Measurements from ENCODE around the gene FBLIM1.

Gene FBLIM1

DNA sequence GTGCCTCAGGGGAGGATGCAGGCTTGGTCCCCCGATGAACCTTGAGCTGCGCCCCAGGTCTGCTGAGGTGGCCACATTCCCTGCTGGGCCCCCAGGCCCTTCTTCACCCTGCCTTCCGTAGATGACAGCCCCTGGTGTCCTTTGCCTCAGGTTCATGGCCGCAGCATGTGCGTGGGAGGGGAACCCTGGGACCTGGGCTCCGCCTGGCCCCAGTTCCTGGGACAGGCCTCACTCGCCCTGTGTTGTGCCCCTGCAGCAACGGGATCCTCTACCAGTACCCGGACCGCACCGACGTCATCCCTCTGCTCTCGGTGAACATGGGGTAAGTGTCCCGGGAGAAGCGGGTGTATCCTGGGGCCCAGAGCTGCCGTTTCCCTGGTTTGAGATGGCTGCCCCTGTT, 27.7 kb upstream of the FBLIM1 start:
- DNase-seq (ENCODE audit: low read depth in 2 of 2), result no peak

DNA sequence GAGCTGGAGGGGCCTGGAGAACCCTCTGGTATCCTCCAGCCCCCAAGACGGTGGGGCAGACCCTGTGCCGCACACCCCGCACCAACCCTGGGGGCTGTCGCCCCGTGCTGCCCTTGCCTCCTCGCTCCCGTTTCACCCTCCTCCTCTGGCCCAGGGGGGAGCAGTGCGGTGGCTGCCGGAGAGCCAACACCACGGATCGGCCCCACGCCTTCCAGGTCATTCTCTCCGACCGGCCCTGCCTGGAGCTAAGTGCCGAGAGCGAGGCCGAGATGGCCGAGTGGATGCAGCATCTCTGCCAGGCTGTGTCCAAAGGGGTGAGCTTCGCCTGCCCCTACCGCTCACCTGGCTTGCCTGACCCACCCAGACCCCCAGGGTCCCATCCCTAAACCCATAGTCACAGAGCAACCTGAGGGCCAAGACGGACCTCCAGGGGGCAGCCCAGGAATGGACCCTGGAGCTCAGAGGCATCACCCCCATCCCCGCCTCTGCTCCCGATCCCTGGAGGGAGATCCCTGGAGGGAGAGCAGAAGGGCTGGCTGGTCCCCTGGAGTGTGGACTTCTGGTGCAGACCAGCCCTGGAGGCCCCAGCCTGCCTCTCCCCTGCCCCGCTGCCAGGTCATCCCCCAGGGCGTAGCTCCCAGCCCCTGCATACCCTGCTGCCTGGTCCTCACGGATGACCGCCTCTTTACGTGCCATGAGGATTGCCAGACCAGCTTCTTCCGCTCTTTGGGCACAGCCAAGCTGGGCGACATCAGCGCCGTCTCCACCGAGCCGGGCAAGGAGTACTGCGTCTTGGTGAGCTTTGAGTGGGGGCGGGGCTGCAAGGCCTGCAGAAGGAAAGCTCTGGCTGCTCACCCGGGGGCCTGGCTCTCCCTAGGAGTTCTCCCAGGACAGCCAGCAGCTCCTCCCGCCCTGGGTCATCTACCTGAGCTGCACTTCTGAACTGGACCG, 26.6 kb upstream of the FBLIM1 start:
- no peak for DNase-seq (ENCODE audit: low read depth in 2 of 2)

DNA sequence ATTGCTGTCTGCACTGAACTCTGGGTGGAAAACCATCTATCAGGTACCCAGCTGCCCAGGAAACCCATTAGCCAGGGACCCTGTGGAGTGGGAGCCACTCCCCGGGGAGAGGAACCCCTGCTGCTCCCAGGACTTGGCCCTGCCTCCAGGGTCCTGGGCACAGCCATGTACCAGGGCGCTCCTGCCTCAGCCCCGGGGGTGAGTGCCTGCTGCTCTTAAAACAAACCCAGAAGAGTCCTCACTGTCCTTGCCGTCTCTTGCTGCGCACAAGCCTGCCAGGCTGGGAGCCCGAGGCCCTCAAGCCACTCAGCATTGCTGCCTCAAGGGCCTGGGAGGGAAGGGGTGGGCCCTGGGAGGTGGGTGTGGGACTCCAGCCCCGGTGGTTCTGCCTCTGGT, 25.9 kb upstream of the FBLIM1 start:
- DNase-seq (ENCODE audit: low read depth in 2 of 2), result no peak

DNA sequence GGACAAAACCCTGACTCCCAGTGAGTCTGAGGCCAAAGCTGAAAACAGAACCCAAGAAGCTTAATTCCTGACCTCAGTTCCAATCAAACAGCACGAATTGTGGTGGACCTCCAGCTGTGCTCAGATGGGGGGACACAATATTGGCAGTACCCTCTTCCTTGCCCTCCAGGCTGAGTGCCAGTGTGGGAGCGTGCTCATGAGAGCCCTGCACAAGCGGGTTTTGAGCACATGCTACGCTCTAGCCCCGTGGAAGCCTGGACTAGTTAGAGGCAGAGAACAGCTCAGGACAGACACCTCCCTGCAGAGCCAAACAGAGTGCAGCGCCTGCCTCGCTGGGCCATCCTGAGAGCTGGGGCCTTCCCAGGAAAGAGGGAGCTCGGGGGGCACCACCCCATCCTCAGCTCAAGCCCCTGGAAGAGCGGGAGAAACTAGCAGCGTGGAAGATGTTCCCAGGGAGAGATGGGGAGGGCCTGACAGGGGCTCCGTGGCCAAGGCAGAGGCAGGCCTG, 25.3 kb upstream of the FBLIM1 start:
- no peak for DNase-seq (ENCODE audit: low read depth in 2 of 2)

DNA sequence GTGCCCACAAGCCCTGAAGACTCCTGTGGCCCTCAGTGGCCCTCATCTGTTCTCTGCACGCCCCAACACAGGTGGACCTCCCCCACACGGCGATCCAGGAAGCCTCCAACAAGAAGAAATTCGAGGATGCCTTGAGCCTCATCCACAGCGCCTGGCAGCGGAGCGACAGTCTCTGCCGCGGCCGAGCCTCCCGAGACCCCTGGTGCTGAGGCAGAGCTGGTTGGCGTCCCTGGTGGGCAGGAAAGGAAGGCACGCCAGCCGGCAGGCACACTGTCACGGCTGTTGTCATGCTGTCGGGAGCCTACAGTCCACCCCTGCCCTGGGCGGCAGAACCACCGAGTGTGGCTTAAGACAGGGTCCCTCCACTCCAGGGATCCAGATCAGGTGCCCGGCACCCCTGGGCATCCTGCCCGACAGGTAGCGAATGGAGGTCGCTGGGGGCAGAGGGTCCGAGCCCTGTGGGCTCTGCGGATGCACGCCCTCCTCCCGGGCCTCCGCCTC, 24.8 kb upstream of the FBLIM1 start:
- no peak for DNase-seq (ENCODE audit: low read depth in 2 of 2)

DNA sequence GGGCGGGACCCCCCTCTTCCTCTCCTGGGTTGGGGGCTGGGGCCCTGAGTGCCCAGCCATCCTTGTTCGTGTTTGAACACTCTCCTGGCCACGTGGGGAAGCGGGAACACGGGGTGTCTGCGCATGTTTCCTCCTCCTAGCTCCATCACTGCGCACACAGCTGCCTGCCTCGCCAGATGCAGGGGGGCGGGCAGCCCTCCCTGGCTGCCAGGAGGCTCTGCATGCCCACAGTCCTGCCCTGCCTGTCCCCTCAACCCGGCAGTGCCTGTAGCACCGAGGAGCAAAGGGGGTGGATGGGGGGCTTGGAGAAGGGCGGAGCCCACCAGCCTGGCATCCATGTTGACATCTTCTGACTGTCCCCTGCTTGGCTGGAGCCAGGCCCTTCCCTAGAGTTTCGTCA, 24.3 kb upstream of the FBLIM1 start:
- DNase-seq (ENCODE audit: low read depth in 2 of 2), result no peak

DNA sequence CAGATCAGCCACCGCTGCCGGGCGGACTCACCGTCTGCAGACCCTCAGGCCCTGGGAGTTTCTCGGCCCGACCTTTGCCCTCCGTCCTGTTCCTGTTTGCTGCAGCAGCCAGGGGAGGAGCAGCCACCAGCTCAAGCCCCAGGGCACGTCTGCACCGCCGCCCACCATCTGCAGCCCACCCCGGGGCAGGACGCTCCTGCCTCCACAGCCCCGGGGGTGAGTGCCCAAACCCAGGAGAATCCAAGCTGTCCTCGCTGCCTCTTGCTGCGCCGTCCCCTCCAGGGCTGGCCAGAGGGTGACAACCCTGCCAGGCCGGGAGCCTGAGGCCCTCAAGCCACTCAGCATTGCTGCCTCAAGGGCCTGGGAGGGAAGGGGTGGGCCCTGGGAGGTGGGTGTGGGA, 23.7 kb upstream of the FBLIM1 start:
- DNase-seq (ENCODE audit: low read depth in 2 of 2), result no peak

DNA sequence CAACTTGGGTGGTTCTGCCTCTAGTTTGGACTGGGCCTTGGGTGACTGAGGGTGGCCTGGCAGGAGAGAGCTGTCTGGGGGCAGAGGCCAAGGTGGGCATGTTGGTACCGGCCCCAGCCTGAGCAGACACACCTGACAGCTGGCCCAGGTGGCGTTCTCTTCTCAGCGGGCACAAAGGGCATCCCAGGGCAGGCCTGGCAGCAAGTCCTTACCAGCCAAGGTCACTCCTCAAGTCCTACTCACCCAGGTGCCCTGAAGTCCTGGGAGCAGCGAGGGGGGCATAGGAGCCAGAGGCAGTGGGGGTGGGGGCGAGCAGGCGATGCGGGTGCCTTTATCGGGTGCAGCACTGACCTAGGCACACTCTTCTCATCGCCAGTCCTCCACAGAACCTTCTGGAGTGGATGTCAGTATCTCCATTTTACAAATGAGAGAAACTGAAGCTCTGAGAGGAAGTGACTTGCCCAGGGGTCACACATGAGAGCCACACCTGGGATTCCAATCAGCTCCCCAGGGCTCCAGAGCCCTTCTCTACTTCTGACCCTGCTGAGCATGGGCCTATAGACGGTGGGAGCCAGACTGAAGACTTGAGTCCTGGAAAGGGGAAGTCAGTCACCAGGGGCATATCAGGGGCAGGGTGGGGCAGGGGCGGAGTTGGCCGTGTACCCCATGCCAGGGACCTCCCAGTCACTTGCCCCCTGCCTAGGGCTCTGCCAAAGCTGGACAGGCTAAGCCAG, 23.1 kb upstream of the FBLIM1 start:
- DNase-seq (ENCODE audit: low read depth in 2 of 2), result no peak

DNA sequence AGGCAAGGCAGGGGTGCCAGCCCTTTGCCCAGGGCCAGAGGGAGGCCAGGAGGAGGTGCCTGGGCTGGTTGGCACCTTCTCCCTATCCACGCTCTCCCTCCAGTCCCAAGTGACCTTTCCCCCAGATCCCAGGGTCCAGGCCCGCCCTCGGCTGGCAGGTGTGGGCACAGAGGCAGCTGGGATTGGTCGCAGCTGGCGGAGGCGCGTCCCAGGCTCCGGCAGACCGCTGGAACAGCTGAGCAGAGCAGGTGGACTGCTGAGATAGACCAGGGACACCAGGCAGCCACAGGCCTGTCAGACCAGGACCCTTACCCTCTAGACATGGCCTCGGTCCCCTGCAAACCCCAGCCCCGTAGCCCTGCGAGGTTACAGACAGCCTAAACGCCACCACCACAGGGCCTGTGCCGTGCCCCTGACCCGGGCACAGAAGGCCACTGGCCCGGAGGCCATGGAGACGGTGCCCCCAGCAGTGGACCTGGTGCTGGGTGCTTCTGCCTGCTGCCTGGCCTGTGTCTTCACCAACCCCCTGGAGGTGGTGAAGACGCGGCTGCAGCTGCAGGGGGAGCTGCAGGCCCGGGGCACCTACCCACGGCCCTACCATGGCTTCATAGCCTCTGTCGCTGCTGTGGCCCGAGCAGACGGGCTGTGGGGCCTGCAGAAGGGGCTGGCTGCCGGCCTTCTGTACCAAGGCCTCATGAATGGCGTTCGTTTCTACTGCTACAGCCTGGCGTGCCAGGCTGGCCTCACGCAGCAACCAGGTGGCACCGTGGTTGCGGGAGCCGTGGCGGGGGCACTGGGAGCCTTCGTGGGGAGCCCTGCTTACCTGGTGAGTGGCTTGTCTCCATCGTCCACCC, 22.3 kb upstream of the FBLIM1 start, which contains the start of gene SLC25A34:
SLC25A34 (plus strand) TSS at position 221 of the 854 bp plus-strand sequence; CDS start at position 449, 228 bp downstream.
- DNase-seq (ENCODE audit: low read depth in 2 of 2), result no peak

DNA sequence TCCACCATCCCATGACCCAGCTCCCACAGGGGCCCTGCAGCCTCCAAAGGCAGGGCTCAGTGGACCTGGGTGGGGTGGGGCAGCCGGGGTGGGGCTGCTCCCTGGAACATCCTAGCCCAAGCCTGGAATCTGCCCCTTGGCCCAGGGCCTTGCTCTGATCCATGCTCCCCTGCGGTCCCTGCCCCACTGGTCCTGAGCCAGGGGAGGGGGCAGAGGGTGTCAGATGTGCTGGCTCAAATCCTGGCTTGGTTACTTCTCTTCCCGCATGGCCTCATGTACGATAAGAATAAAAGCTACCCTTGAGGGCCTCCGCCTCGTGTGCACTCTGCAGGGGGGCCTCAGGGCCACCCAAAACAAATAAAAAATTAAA, 21.7 kb upstream of the FBLIM1 start:
- DNase-seq (ENCODE audit: low read depth in 2 of 2), result no peak

DNA sequence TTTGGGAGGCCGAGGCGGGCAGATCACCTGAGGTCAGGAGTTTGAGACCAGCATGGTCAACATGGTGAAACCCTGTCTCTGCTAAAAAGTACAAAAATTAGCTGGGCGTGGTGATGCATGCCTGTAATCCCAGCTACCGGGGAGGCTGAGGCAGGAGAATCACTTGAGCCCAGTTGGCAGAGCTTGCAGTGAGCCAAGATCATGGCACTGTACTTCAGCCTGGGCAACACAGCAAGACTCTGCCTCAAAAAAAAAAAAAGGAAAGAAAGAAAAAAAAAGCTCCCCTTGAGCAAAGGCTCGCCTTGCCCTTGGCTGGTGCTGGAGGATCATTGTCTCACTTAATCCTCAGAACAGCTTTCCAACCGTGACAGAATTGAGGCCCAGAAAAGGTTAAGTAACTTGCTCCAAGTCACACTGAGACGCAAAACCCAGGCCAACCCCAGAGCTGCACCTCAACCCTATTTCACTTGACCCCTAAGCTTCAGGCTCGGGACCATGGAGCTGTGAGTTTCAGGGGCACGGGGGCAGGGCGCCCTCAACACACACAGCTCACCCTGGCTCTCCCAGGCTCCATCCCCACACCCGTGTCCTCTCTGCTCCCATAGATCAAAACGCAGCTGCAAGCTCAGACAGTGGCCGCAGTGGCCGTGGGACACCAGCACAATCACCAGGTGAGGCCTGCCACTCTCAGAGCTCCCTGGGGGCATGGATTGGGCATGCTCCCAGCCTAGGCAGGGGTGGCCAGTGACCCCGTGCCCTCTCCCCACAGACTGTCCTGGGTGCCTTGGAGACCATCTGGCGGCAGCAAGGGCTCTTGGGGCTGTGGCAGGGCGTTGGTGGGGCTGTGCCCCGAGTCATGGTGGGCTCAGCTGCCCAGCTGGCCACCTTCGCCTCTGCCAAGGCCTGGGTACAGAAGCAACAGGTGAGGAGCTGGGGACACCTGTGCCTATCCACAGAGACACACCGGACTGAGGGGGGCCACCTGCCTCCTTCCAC, 21.0 kb upstream of the FBLIM1 start:
- no peak for DNase-seq (ENCODE audit: low read depth in 2 of 2)

DNA sequence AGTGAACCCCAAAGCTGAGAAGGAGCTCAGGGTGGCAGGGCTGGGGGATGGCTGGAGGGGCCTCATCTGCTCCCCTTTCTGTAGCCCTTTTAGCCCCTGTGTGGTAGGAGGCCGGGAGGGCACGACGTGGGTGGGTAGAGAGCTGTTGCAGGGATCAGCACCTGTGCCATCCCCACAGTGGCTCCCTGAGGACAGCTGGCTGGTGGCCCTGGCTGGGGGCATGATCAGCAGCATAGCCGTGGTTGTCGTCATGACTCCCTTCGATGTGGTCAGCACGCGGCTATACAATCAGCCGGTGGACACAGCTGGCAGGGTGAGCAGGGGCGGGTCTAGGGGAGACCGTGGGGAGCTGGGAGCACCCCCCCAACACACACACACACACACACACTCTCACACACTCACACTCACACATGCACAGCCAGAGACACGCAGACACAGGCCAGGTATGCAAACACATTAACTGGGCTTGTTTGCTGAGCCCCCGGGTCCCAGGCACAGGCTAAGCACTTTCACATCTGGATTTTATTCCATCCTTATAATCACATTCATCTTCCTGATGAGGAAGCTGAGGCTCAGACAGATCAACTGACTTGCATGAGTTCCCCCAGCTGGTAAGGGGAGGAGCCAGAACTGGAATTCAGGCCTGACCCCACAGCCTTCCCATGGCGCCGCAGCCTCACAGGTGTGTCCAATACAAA, 20.0 kb upstream of the FBLIM1 start:
- no peak for DNase-seq (ENCODE audit: low read depth in 2 of 2)

DNA sequence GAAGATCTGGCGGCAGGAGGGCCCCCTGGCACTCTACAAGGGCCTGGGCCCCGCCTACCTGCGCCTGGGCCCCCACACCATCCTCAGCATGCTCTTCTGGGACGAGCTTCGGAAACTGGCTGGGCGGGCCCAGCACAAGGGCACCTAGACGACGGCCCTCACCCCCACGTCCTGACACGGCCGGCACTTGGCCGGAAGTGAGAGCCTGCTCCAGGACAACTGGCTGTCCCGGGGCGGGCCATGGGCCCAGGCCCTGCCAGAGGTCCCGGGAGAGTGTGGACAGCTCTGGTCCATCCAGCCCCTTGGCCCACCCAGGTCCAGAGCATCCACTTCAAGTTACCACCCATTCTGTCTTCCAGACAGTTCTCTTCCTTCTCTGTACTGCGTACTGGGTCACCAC, 19.3 kb upstream of the FBLIM1 start:
- no peak for DNase-seq (ENCODE audit: low read depth in 2 of 2)

DNA sequence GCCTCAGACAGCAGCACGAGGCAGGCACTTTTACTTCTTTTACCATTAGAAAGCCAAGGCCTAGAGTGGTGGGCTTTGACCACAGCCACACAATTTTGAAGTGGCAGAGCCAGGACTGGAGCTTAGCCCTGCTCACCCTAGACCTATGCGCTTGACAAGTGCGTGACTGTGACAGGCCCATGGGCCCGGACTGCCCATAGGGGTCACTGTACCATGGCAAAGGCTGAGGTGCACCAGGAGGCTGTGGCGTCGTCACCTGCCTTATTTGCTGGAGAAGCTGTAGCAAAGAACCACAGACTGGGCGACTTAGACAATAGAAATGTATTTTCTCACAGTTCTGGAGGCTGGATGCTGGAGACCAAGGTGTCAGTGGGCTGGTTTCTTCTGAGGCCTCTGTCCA, 18.9 kb upstream of the FBLIM1 start:
- DNase-seq (ENCODE audit: low read depth in 2 of 2), result no peak

DNA sequence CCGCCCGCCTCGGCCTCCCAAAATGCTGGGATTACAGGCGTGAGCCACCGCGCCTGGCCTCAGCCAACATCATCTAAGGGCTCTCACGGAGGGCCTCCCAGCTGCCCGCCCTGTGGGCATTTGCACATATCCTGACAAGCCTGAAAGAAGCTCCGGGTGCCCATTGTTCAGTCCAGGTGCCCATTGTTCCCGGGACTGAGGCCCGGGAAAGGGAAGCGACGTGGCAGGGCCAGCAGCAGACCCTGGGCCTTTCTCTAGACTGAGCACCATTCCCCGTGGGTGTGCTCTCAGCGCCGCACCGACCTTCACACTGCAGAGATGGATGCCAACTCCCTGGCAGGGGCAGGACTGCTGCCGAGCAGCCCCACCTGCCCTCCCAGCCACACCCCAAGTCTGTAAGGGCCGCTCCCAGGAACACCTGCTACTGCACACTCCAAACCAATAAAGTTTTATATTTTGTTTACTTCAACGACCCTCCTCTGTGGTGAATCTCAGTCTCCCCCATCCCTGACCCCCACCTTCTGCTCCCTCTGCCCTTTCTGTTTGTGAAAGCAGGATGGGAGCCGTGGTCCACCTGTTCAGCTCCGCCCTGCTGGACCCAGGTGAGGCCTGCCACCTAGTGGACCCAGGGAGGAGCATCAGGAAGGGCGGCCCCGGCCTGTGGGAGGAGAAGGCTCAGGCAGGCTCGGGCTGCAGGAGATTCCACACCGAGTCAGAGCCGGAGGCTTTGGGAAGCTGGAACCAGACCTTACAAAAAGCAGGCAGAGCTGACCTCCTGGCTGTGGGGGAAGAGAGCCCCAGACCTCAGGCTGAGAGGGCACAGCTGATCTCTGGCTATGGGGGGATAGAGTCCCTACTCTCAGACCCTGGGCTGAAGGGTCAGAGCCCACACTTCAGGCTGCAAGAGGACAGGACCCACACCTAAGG, 17.4 kb upstream of the FBLIM1 start:
- DNase-seq (ENCODE audit: low read depth in 2 of 2), result peak; percentile 51 to 53

DNA sequence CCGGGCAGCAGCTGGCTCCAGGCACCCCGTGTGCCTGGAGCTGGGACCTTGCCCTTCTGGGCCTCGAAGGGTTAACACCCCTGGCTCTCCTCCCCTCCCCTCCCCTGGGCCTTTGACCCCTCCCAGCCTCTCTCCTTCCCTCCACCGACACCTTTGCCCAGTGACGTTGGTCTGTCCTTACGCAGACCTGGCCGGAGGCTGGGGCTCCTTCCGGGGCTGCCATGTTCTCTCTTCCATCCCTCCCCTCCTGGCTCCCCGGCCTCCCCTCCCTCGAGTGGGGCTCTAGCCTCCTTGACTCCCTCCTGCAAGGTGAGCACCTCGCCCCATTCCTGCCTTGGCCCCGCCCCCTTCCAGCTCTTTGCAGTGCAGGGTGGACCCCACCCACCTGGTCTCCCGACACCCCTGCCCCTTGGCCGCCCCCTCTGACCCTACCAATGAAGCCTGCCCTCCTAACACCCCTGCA, 16.2 kb upstream of the FBLIM1 start, which contains the start of gene TMEM82:
TMEM82 (plus strand) TSS at position 161 of the 463 bp plus-strand sequence; CDS start at position 222, 61 bp downstream.
- no peak for DNase-seq (ENCODE audit: low read depth in 2 of 2)

DNA sequence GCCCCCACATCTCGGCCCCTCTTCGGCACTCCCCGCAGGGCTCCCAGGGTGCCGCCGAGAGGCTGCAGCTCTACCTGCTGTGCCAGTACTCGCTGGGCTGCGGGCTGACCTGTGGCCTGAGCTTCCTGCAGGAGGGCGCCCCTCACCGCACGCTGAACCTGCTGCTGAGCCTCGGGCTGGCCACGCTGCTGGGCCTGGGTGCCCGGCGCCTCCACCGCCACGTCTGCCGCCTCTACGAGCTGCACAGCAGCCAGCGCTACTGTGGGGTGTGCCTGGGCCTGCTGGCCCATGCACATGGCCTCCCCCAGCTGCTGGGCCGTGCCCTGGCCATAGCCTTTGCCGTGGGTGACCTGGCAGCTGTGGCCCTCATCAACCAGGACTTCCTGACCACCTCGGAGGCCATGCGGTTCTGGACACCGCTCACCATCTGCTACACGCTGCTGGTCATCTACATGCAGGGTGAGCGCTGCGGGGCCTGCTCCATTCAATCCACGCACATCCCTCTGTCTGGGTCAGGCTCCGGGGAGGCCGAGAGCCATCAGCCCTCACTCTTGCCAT, 14.4 kb upstream of the FBLIM1 start:
- DNase-seq (ENCODE audit: low read depth in 2 of 2), result no peak

DNA sequence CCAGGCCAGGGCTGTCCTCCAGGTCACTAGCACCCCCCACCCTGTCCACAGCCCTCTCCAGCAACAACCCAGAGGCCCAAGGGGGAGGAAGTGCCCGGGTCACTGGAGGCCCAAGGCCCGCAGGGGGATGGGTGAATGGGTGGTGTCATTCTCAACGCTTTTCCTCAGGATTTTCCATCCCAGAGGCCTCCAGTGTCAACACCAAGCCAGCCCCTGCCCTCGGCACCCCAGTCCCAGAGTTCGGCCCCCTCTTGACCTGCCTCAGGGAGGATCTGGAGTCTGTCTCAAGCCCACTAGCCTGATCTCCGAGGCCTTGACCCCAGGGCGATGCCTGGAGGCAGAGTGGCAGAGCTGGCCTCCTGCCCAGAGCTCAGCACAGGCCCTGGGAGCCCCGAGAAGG, 11.2 kb upstream of the FBLIM1 start:
- DNase-seq (ENCODE audit: low read depth in 2 of 2), result no peak
